Prostate gland (tissue), 2 donors: Measurements from ENCODE around the gene PTPN14. TPM values are rescaled to one million over a fixed set of nuclear protein-coding genes. Genes with fewer than 3 reads are reported as not detected.

Experiments
- DNase-seq: peaks from one replicate; pipeline ENCODE4 v3.0.0-alpha.2; 2019; ENCODE audit warnings: low spot score
- H3K27ac ChIP-seq, 2 donors: fragments of 200-600 bp; sonication (generic); 2 replicates each; pipeline ENCODE4 v1.5.1; 2017 to 2019
- H3K27me3 ChIP-seq: fragments of 200-600 bp; sonication (generic); replicated peaks from 2 replicates; pipeline ENCODE4 v1.5.1; 2019; ENCODE audit not compliant: insufficient read depth
- H3K36me3 ChIP-seq, 2 donors: fragments of 200-600 bp; sonication (generic); 1 replicate in 1 of 2; 2 replicates in 1 of 2; pipeline versions ENCODE4 v1.5.1 to v1.8.1; 2017 to 2019
- H3K4me1 ChIP-seq: fragments of 200-600 bp; sonication (generic); replicated peaks from 2 replicates; pipeline ENCODE4 v1.5.1; 2019
- H3K4me3 ChIP-seq, 2 donors: fragments of 200-600 bp; sonication (generic); 2 replicates each; pipeline ENCODE4 v1.5.1; 2017 to 2019
- H3K9me3 ChIP-seq: fragments of 200-600 bp; sonication (generic); 2 replicates; pipeline ENCODE4 v1.5.1; 2017
- POLR2A ChIP-seq: fragments of 450-650 bp; IDR thresholded peaks from one replicate; pipeline ENCODE4 v1.6.1; 2016; ENCODE audit warnings: antibody characterized with exemption, mild to moderate bottlenecking
- POLR2AphosphoS5 ChIP-seq: sonication (generic); formaldehyde crosslinking; IDR thresholded peaks from one replicate; pipeline ENCODE4 v1.6.1; 2017; ENCODE audit warnings: antibody characterized with exemption
- WGBS: methylation state at CpG from one replicate; pipeline ENCODE4 v1.1.5; 2018; 5-methylcytosine and 5-hydroxymethylcytosine counted together
- intact Hi-C: fragments of 100-400 bp; cut with DNase I; formaldehyde crosslinking; loops from one replicate; pipeline ENCODE4 v1.14.2; 2022
- total RNA-seq, 2 donors: library from RNA; depleted of rRNA; stranded (reverse); fragments of >200 nt; gene quantifications; one replicate each; pipeline ENCODE4 v1.1.0, GENCODE V29; 2016
- TF ChIP-seq, protein P1 (sequence below), 4 experiments: fragments of 200-600 bp in 2 of 4; fragments of 450-650 bp in 2 of 4; sonication (generic) in 2 of 4; IDR thresholded peaks; 1 replicate in 3 of 4; 2 replicates in 1 of 4; pipeline ENCODE4 v1.5.1; 2016 to 2019; ENCODE audit warnings: antibody characterized with exemption in 4 of 4, mild to moderate bottlenecking in 2 of 4, moderate library complexity in 2 of 4

The PTPN14 gene
- total RNA-seq, 2 donors from 2014 or later = 36.6 to 54.0 TPM

DNA sequence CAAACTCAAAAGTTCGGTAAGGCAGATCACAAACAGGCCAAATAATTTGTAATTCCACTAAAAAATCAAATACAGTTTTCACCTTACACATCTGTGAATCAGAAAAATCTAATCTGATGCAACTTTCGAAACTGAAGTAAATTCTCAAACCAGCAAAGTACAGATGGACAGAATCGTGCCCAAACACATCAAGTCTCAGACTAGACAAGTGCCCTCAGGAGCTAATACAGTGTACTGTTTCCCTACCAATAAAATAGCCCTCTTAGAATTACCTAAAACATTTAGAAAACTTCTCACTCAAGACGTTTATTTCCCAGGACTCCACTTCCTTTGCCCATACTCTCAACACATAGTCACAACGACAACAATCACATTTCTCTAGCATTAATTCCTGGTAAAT is 136.3 kb downstream of the PTPN14 start:
- no peak overlapping the region for H3K27ac ChIP-seq
- H3K4me1 ChIP-seq = no peaks in the 10 kb centered on the region
- 47% methylated on average over 5 of the region's 5 CpGs for WGBS
- H3K27me3 ChIP-seq = no peaks in the 10 kb centered on the region
- no peaks in the 10 kb centered on the region for H3K9me3 ChIP-seq
- no peak overlapping the region for H3K4me3 ChIP-seq
- intact Hi-C loops = no loop called here
- DNase-seq = no peak
- no peaks in the 10 kb centered on the region for H3K36me3 ChIP-seq
- TF ChIP-seq POLR2A = no peak
- TF ChIP-seq, protein P1, sequence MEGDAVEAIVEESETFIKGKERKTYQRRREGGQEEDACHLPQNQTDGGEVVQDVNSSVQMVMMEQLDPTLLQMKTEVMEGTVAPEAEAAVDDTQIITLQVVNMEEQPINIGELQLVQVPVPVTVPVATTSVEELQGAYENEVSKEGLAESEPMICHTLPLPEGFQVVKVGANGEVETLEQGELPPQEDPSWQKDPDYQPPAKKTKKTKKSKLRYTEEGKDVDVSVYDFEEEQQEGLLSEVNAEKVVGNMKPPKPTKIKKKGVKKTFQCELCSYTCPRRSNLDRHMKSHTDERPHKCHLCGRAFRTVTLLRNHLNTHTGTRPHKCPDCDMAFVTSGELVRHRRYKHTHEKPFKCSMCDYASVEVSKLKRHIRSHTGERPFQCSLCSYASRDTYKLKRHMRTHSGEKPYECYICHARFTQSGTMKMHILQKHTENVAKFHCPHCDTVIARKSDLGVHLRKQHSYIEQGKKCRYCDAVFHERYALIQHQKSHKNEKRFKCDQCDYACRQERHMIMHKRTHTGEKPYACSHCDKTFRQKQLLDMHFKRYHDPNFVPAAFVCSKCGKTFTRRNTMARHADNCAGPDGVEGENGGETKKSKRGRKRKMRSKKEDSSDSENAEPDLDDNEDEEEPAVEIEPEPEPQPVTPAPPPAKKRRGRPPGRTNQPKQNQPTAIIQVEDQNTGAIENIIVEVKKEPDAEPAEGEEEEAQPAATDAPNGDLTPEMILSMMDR (IDR thresholded peaks at IDR 0.05) = no peak
- TF ChIP-seq POLR2AphosphoS5 = no peak

DNA sequence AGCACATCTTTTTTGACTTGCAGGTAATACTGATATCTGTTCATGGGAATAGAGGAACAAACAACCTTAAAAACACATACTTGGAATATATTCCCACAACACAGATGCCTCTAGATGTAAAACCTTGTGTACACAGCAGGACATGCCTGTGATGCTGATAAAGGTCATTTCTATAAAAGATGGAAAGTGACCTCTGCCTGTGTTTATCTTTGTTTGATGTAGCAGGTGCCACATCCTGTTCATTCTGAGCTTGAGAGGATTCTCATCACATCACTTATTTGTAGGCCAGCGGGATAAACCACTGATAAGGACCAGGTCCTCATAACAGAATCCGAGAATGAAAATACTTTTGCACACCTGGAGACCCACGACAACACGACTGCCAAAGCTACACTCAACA is 136.7 kb downstream of the PTPN14 start:
- no peaks in the 10 kb centered on the region for H3K4me1 ChIP-seq
- no peaks in the 10 kb centered on the region for H3K9me3 ChIP-seq
- 52% methylated on average over 4 of the region's 4 CpGs for WGBS
- H3K4me3 ChIP-seq = no peak overlapping the region
- no peaks in the 10 kb centered on the region for H3K36me3 ChIP-seq
- TF ChIP-seq, protein P1 (IDR thresholded peaks at IDR 0.05) = no peak
- no peak for TF ChIP-seq POLR2AphosphoS5
- no peak for TF ChIP-seq POLR2A
- intact Hi-C loops = no loop called here
- H3K27me3 ChIP-seq = no peaks in the 10 kb centered on the region
- no peak for DNase-seq
- no peak overlapping the region for H3K27ac ChIP-seq

DNA sequence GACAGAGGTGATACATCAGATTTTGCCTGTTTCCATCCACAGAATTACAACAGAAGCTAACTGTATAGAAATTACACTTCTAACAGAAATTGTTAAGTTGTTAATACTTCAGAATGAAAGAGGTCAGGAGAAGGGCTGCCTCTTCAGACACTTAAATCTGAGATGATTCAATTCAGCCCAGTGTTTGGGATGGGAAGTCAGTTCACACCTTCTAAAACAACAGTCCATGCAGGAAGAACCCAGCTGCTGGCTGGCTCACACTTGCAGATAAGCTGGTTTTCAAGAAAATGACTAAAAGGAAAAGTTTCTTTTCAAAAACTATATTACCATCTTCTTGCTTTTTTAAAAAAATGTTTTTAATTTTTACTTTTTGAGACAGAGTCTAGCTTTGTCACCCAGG is 138.1 kb downstream of the PTPN14 start:
- no peak overlapping the region for H3K4me3 ChIP-seq
- TF ChIP-seq POLR2A (no peak), POLR2AphosphoS5 (no peak)
- TF ChIP-seq, protein P1 (IDR thresholded peaks at IDR 0.05) = no peak
- H3K27me3 ChIP-seq = no peaks in the 10 kb centered on the region
- H3K36me3 ChIP-seq = no peaks in the 10 kb centered on the region
- no peak for DNase-seq
- no peaks in the 10 kb centered on the region for H3K9me3 ChIP-seq
- H3K27ac ChIP-seq = no peak overlapping the region
- intact Hi-C loops = no loop called here
- no peaks in the 10 kb centered on the region for H3K4me1 ChIP-seq

DNA sequence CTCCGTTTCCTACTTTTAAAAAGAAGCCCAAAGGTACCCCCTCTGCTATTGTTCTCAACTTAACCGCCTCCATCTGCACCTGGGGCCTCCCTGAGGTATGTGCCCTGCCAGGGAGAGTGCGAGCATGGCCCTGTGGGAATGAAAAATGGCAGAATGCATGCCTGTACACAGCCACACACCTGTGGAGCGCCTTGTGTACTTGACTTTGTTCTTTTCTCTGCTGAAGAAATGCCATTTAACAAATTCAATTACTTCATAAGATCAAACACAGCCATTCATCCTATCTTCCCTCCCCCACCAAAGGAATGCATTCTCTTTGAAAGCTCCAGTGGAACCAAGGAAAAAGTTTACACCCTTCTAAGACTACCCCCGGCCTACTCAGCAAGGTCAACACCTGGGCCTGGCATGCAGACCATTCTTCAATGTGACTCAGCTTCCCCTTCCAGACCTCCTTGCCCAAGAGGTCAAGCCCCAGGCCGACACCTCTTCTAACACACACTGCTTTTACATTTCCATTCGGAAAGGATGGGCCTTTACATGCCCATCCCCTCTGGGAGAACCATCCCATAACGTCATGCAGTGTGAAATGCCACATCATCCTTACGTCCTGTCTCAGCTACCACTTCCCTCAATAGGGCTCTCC is 146.7 kb downstream of the PTPN14 start:
- 57% methylated on average over 9 of the region's 9 CpGs for WGBS
- DNase-seq = no peak

DNA sequence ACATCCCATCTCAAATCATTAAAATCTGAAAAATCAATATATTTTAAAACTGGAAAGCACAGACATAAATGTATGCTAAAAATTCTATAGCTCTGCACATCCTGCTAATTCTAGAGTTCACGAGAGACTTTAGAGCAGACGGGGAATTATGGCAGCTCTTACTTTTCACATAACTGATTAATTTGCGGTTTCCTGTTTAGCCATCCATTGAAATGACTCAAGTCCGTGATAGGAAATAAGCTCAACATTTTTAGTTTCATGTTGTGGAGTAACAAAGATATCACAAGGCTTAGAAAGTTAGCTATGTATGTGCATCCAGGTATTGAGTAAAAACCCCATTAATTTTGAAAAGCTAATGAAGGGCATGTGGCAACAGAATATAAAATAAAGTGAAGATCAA is 147.2 kb downstream of the PTPN14 start:
- H3K4me1 ChIP-seq = no peaks in the 10 kb centered on the region
- no peak overlapping the region for H3K27ac ChIP-seq
- WGBS = 50% methylated on average over 4 of the region's 4 CpGs
- no peaks in the 10 kb centered on the region for H3K27me3 ChIP-seq
- no peaks in the 10 kb centered on the region for H3K9me3 ChIP-seq
- H3K36me3 ChIP-seq = no peaks in the 10 kb centered on the region
- H3K4me3 ChIP-seq = no peak overlapping the region
- intact Hi-C loops = no loop called here
- TF ChIP-seq POLR2AphosphoS5 (no peak), POLR2A (no peak)
- TF ChIP-seq, protein P1 (IDR thresholded peaks at IDR 0.05) = no peak
- no peak for DNase-seq

More for the DNA sequence above, 146.7 kb downstream of the PTPN14 start:
- no peak overlapping the region for H3K4me3 ChIP-seq
- TF ChIP-seq POLR2A = no peak
- TF ChIP-seq POLR2AphosphoS5 = no peak
- TF ChIP-seq, protein P1 (IDR thresholded peaks at IDR 0.05) = no peak
- H3K9me3 ChIP-seq = no peaks in the 10 kb centered on the region
- H3K4me1 ChIP-seq = no peaks in the 10 kb centered on the region
- H3K36me3 ChIP-seq = no peaks in the 10 kb centered on the region
- no peaks in the 10 kb centered on the region for H3K27me3 ChIP-seq
- intact Hi-C loops = no loop called here
- H3K27ac ChIP-seq = no peak overlapping the region
